IMR-90 (cell line): Measurements from ENCODE around the gene PPM1A. TPM values are rescaled to one million over a fixed set of nuclear protein-coding genes. Genes with fewer than 3 reads are reported as not detected.

Experiments
- ATAC-seq: fragments of 200-7000 bp; cut with Tn5 transposase; 2 replicates; pipeline ENCODE4 v1.9.1; 2020; ENCODE audit warnings: low read depth, mild to moderate bottlenecking, moderate library complexity
- BruUV-seq: library from RNA; stranded (reverse); fragments of 400-500 nt; replicated peaks from 2 replicates; lab custom pipeline; 2021; lab: Mats Ljungman, UMichigan
- CTCF ChIA-PET: fragments of 300-600 bp; formaldehyde crosslinking; extraction: SDS; loops from one replicate; lab custom pipeline; 2021; ENCODE audit warnings: antibody characterized with exemption; lab: Yijun Ruan, JAX
- POLR2A ChIA-PET: fragments of 300-600 bp; sonication (Branson Sonifier 250); formaldehyde crosslinking; loops from one replicate; lab custom pipeline; 2022; ENCODE audit warnings: antibody characterized with exemption; ENCODE audit not compliant: unreplicated experiment; lab: Charles Lee
- DNase-seq: peaks from one replicate; pipeline ENCODE4 v3.0.0; 2013
- H2AFZ ChIP-seq: replicated peaks from 2 replicates; pipeline ENCODE3; 2013; ENCODE audit warnings: low read length, mild to moderate bottlenecking; ENCODE audit not compliant: poor library complexity
- H2AK5ac ChIP-seq: 2 replicates; pipeline ENCODE4 v1.6.1; 2013; ENCODE audit warnings: low read depth, low read length, inconsistent platforms
- H2AK9ac ChIP-seq: replicated peaks from 2 replicates; pipeline ENCODE3; 2013; ENCODE audit warnings: mild to moderate bottlenecking, low read depth, low read length, moderate library complexity; ENCODE audit not compliant: poor library complexity
- H2BK120ac ChIP-seq: 2 replicates; pipeline ENCODE4 v1.6.1; 2013; ENCODE audit warnings: low read depth, low read length, inconsistent platforms
- H2BK15ac ChIP-seq: 3 replicates; pipeline ENCODE4 v1.6.1; 2013; ENCODE audit warnings: low read depth, low read length, inconsistent platforms
- H2BK20ac ChIP-seq: 2 replicates; pipeline ENCODE4 v1.6.1; 2013; ENCODE audit warnings: low read depth, mild to moderate bottlenecking, inconsistent platforms, low read length, moderate library complexity
- H2BK5ac ChIP-seq: 2 replicates; pipeline ENCODE4 v1.6.1; 2013; ENCODE audit warnings: mild to moderate bottlenecking, low read depth, low read length, inconsistent platforms; ENCODE audit not compliant: poor library complexity, severe bottlenecking
- H3K14ac ChIP-seq: replicated peaks from 2 replicates; pipeline ENCODE4 v1.6.1; 2013; ENCODE audit warnings: low read depth, low read length, inconsistent platforms
- H3K18ac ChIP-seq: 2 replicates; pipeline ENCODE4 v1.6.1; 2013; ENCODE audit warnings: low read depth, low read length, control low read depth
- H3K23ac ChIP-seq: 2 replicates; pipeline ENCODE4 v1.6.1; 2013; ENCODE audit warnings: low read depth, low read length, inconsistent platforms
- H3K27ac ChIP-seq: 2 replicates; pipeline ENCODE4 v1.5.1; 2013; ENCODE audit warnings: mild to moderate bottlenecking, control low read depth, low read length; ENCODE audit not compliant: insufficient read depth
- H3K27me3 ChIP-seq: 2 replicates; pipeline ENCODE4 v1.6.1; 2013; ENCODE audit warnings: low read length; ENCODE audit not compliant: control insufficient read depth, insufficient read depth
- H3K36me3 ChIP-seq: 2 replicates; pipeline ENCODE4 v1.6.1; 2013; ENCODE audit warnings: low read length, mixed read lengths; ENCODE audit not compliant: control insufficient read depth, insufficient read depth
- H3K4ac ChIP-seq: 2 replicates; pipeline ENCODE4 v1.6.1; 2013; ENCODE audit warnings: low read depth, low read length, inconsistent platforms
- H3K4me1 ChIP-seq: 2 replicates; pipeline ENCODE4 v1.6.1; 2013; ENCODE audit warnings: low read length, mixed read lengths; ENCODE audit not compliant: control insufficient read depth, insufficient read depth
- H3K4me2 ChIP-seq: 2 replicates; pipeline ENCODE4 v1.6.1; 2013; ENCODE audit warnings: low read depth, mild to moderate bottlenecking, control low read depth, low read length, moderate library complexity
- H3K4me3 ChIP-seq: 2 replicates; pipeline ENCODE4 v1.5.1; 2013; ENCODE audit warnings: low read depth, mild to moderate bottlenecking, control low read depth, low read length, moderate library complexity; ENCODE audit not compliant: insufficient read depth
- H3K56ac ChIP-seq: 2 replicates; pipeline ENCODE4 v1.6.1; 2013; ENCODE audit warnings: low read length, inconsistent platforms; ENCODE audit not compliant: insufficient read depth; ENCODE audit errors: extremely low read depth
- H3K79me1 ChIP-seq, 2 experiments: 2 replicates each; pipeline ENCODE4 v1.6.1; 2013; ENCODE audit warnings: low read length in 2 of 2, inconsistent platforms in 1 of 2, low read depth in 1 of 2
- H3K9ac ChIP-seq: 2 replicates; pipeline ENCODE4 v1.6.1; 2013; ENCODE audit warnings: low read depth, low read length, control low read depth
- H3K9me1 ChIP-seq: 2 replicates; pipeline ENCODE4 v1.6.1; 2013; ENCODE audit warnings: low read length, inconsistent platforms; ENCODE audit not compliant: insufficient read depth
- H3K9me3 ChIP-seq: 2 replicates; pipeline ENCODE4 v1.6.1; 2013; ENCODE audit warnings: low read length; ENCODE audit not compliant: control insufficient read depth, insufficient read depth
- H4K20me1 ChIP-seq: 2 replicates; pipeline ENCODE4 v1.6.1; 2013; ENCODE audit warnings: low read length, inconsistent platforms; ENCODE audit not compliant: insufficient read depth
- H4K5ac ChIP-seq: 2 replicates; pipeline ENCODE4 v1.6.1; 2013; ENCODE audit warnings: mild to moderate bottlenecking, low read depth, low read length, control low read depth
- H4K8ac ChIP-seq, 2 experiments: 2 replicates each; pipeline ENCODE4 v1.6.1; 2013; ENCODE audit warnings: low read depth in 2 of 2, low read length in 2 of 2, control low read depth in 1 of 2, inconsistent platforms in 1 of 2
- H4K91ac ChIP-seq: 2 replicates; pipeline ENCODE4 v1.6.1; 2013; ENCODE audit warnings: low read depth, low read length, inconsistent platforms; ENCODE audit not compliant: insufficient read depth
- BHLHE40 ChIP-seq: fragments of 150-350 bp; IDR thresholded peaks from 2 replicates; pipeline ENCODE4 v1.6.1; 2016; ENCODE audit warnings: mild to moderate bottlenecking, low read depth, low read length
- CEBPB ChIP-seq: IDR thresholded peaks from 2 replicates; pipeline ENCODE4 v1.6.1; 2012; ENCODE audit warnings: low read depth, low read length, improper control_type of control experiment
- CHD1 ChIP-seq: IDR thresholded peaks from 2 replicates; pipeline ENCODE4 v1.6.1; 2012; ENCODE audit warnings: low read depth, low read length, improper control_type of control experiment
- FOS ChIP-seq: fragments of 150-350 bp; IDR thresholded peaks from 2 replicates; pipeline ENCODE4 v1.6.1; 2016; ENCODE audit warnings: low read depth, low read length
- MAFK ChIP-seq: IDR thresholded peaks from 2 replicates; pipeline ENCODE4 v1.6.1; 2012; ENCODE audit warnings: low read depth, low read length, improper control_type of control experiment
- MAZ ChIP-seq: IDR thresholded peaks from 2 replicates; pipeline ENCODE4 v1.6.1; 2012; ENCODE audit warnings: low read depth, mild to moderate bottlenecking, low read length, improper control_type of control experiment, moderate library complexity, borderline replicate concordance
- POLR2A ChIP-seq: IDR thresholded peaks from 2 replicates; pipeline ENCODE4 v1.6.1; 2012; ENCODE audit warnings: mild to moderate bottlenecking, low read depth, low read length
- RAD21 ChIP-seq: IDR thresholded peaks from 2 replicates; pipeline ENCODE4 v1.6.1; 2012; ENCODE audit warnings: low read length, improper control_type of control experiment
- RCOR1 ChIP-seq: IDR thresholded peaks from 2 replicates; pipeline ENCODE4 v1.6.1; 2012; ENCODE audit warnings: mild to moderate bottlenecking, low read length, improper control_type of control experiment; ENCODE audit not compliant: insufficient replicate concordance
- RFX5 ChIP-seq: IDR thresholded peaks from 2 replicates; pipeline ENCODE4 v1.8.0; 2012; ENCODE audit warnings: low read depth, mild to moderate bottlenecking, low read length, moderate library complexity
- SMC3 ChIP-seq: fragments of 150-350 bp; IDR thresholded peaks from 2 replicates; pipeline ENCODE4 v1.6.1; 2016; ENCODE audit warnings: low read depth, mild to moderate bottlenecking, antibody characterized with exemption, low read length, moderate library complexity
- WGBS, 2 experiments: methylation state at CpG; one replicate each; pipeline versions ENCODE4 v1.1.5 to v1.1.7; 2013; ENCODE audit warnings: missing lambda C conversion rate in 2 of 2; ENCODE audit not compliant: insufficient read length in 1 of 2; ENCODE audit errors: extremely low coverage in 2 of 2; 5-methylcytosine and 5-hydroxymethylcytosine counted together
- dilution Hi-C: fragments of 300-500 bp; cut with HindIII; formaldehyde crosslinking; loops from one replicate; pipeline ENCODE4 v1.14.3; 2018; ENCODE audit warnings: low sequenced_read_pairs; ENCODE audit not compliant: unreplicated experiment
- in situ Hi-C: fragments of 300-500 bp; cut with MboI; formaldehyde crosslinking; loops from 3 replicates; pipeline ENCODE4 v1.14.3; 2019; ENCODE audit warnings: low sequenced_read_pairs, inconsistent platforms, mixed read lengths
- intact Hi-C: fragments of 100-400 bp; cut with micrococcal nuclease; formaldehyde crosslinking; loops from 2 replicates; pipeline ENCODE4 v1.10.0; 2022
- polyA plus RNA-seq, 3 experiments: library from polyadenylated mRNA; depleted of rRNA; stranded (reverse); fragments of >200 nt; gene quantifications; 2 replicates each; pipeline ENCODE4 v1.2.3, GENCODE V29; 2012; ENCODE audit warnings: low replicate concordance in 1 of 3
- total RNA-seq: library from RNA; depleted of rRNA; stranded (reverse); fragments of >200 nt; gene quantifications from 2 replicates; pipeline ENCODE4 v1.2.3, GENCODE V29; 2012
- TF ChIP-seq, protein P1 (sequence below): fragments of 150-350 bp; IDR thresholded peaks from 2 replicates; pipeline ENCODE4 v1.6.1; 2017; ENCODE audit warnings: mild to moderate bottlenecking, antibody characterized with exemption, low read length, low read depth
- TF ChIP-seq, protein P2 (sequence below): fragments of 150-350 bp; IDR thresholded peaks from 2 replicates; pipeline ENCODE4 v1.6.1; 2016; ENCODE audit warnings: low read depth, mild to moderate bottlenecking, low read length, moderate library complexity, borderline replicate concordance

Gene PPM1A
- total and polyA plus RNA-seq, 2 of the 4 experiments (the other 2 are of a cell fraction) = 14.3 to 15.1 TPM

GRCh38 chr14:60204104-60204842 lies 44.7 kb upstream of the PPM1A start:
- TF ChIP-seq CEBPB (no peak), CHD1 (no peak), RFX5 (no peak), FOS (no peak), RAD21 (no peak), POLR2A (no peak), MAZ (no peak), RCOR1 (no peak), SMC3 (no peak), BHLHE40 (no peak), MAFK (no peak)
- TF ChIP-seq, protein P1, sequence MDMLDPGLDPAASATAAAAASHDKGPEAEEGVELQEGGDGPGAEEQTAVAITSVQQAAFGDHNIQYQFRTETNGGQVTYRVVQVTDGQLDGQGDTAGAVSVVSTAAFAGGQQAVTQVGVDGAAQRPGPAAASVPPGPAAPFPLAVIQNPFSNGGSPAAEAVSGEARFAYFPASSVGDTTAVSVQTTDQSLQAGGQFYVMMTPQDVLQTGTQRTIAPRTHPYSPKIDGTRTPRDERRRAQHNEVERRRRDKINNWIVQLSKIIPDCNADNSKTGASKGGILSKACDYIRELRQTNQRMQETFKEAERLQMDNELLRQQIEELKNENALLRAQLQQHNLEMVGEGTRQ = no peak
- TF ChIP-seq, protein P2, sequence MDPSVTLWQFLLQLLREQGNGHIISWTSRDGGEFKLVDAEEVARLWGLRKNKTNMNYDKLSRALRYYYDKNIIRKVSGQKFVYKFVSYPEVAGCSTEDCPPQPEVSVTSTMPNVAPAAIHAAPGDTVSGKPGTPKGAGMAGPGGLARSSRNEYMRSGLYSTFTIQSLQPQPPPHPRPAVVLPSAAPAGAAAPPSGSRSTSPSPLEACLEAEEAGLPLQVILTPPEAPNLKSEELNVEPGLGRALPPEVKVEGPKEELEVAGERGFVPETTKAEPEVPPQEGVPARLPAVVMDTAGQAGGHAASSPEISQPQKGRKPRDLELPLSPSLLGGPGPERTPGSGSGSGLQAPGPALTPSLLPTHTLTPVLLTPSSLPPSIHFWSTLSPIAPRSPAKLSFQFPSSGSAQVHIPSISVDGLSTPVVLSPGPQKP = no peak
- CTCF ChIA-PET = no interaction called here
- no peak overlapping the region for H2BK20ac ChIP-seq
- no peak overlapping the region for H2AK9ac ChIP-seq
- H3K27me3 ChIP-seq = peaks cover 10% of the 10 kb centered on the region
- H3K56ac ChIP-seq = no peak overlapping the region
- H4K20me1 ChIP-seq = no peaks in the 10 kb centered on the region
- H3K4me3 ChIP-seq = no peak overlapping the region
- no peaks in the 10 kb centered on the region for H3K79me1 ChIP-seq
- H2AFZ ChIP-seq = no peak overlapping the region
- no peak overlapping the region for H2BK15ac ChIP-seq
- no peak overlapping the region for H2BK120ac ChIP-seq
- POLR2A ChIA-PET = no interaction called here
- no peak overlapping the region for H4K5ac ChIP-seq
- no TSS peak for BruUV-seq
- H3K27ac ChIP-seq = no peak overlapping the region
- in situ Hi-C loops (no loop called here), intact Hi-C loops (loop anchor here (10.0 kb wide), 1 partner anchor 261 kb away; no protein-coding TSS in a partner anchor), dilution Hi-C loops (no loop called here)
- no peak overlapping the region for H4K91ac ChIP-seq
- DNase-seq = no peak
- H3K9me1 ChIP-seq = no peaks in the 10 kb centered on the region
- WGBS, 2 experiments = no CpG with 5 or more reads among the region's 8 CpGs
- no peaks in the 10 kb centered on the region for H3K4me1 ChIP-seq
- no peaks in the 10 kb centered on the region for H3K36me3 ChIP-seq
- no peak overlapping the region for H3K9ac ChIP-seq
- no peaks in the 10 kb centered on the region for H3K9me3 ChIP-seq
- no peak overlapping the region for H2AK5ac ChIP-seq
- no peak overlapping the region for H3K4me2 ChIP-seq
- H3K18ac ChIP-seq = no peak overlapping the region
- H4K8ac ChIP-seq = no peak overlapping the region
- ATAC-seq = no peak
- no peak overlapping the region for H3K14ac ChIP-seq
- no peak overlapping the region for H3K4ac ChIP-seq
- no peak overlapping the region for H2BK5ac ChIP-seq
- H3K23ac ChIP-seq = no peak overlapping the region
